ENCODE measurements around the gene NALF2.

Gene NALF2

GRCh38 chrX:69503782-69504625, at the start of gene NALF2:
Gene NALF2, plus strand, starts transcription at chrX:69504326. Its CDS starts 957 bp downstream, at chrX:69505283.
- no peak for DNase-seq (ENCODE audit: low read depth in 2 of 2)

GRCh38 chrX:69457756-69458155, 46.4 kb upstream of the NALF2 start:
- no peak for DNase-seq (ENCODE audit: low read depth in 2 of 2)

GRCh38 chrX:69466546-69466945, 37.6 kb upstream of the NALF2 start:
- DNase-seq (ENCODE audit: low read depth in 2 of 2): no peak

- DNase-seq (ENCODE audit: low read depth in 2 of 2): no peak
These were observed 34.2 kb upstream of the NALF2 start for GRCh38 chrX:69469975-69470374.

GRCh38 chrX:69489625-69490024, 14.5 kb upstream of the NALF2 start:
- no peak for DNase-seq (ENCODE audit: low read depth in 2 of 2)

GRCh38 chrX:69493193-69493592, 10.9 kb upstream of the NALF2 start:
- DNase-seq (ENCODE audit: low read depth in 2 of 2): no peak

- DNase-seq (ENCODE audit: low read depth in 2 of 2): no peak
These were observed 10.4 kb upstream of the NALF2 start for GRCh38 chrX:69493766-69494165.

- no peak for DNase-seq (ENCODE audit: low read depth in 2 of 2)
These were observed 7.9 kb upstream of the NALF2 start for GRCh38 chrX:69496183-69496582.

GRCh38 chrX:69501429-69501828, 2.7 kb upstream of the NALF2 start:
- DNase-seq (ENCODE audit: low read depth in 2 of 2): no peak

GRCh38 chrX:69503228-69503781, 821 bp upstream of the NALF2 start:
- no peak for DNase-seq (ENCODE audit: low read depth in 2 of 2)

GRCh38 chrX:69504626-69505612, 793 bp downstream of the NALF2 start:
- no peak for DNase-seq (ENCODE audit: low read depth in 2 of 2)

GRCh38 chrX:69505772-69506616, 1.9 kb downstream of the NALF2 start:
- no peak for DNase-seq (ENCODE audit: low read depth in 2 of 2)

GRCh38 chrX:69506617-69507499, 2.7 kb downstream of the NALF2 start:
- no peak for DNase-seq (ENCODE audit: low read depth in 2 of 2)

- DNase-seq (ENCODE audit: low read depth in 2 of 2): no peak
These were observed 3.3 kb downstream of the NALF2 start for GRCh38 chrX:69507500-69507789.

- no peak for DNase-seq (ENCODE audit: low read depth in 2 of 2)
These were observed 4.5 kb downstream of the NALF2 start for GRCh38 chrX:69508610-69509009.

- no peak for DNase-seq (ENCODE audit: low read depth in 2 of 2)
These were observed 6.1 kb downstream of the NALF2 start for GRCh38 chrX:69510137-69510715.

GRCh38 chrX:69510914-69511513, 6.9 kb downstream of the NALF2 start:
- no peak for DNase-seq (ENCODE audit: low read depth in 2 of 2)

- DNase-seq (ENCODE audit: low read depth in 2 of 2): no peak
These were observed 17.9 kb downstream of the NALF2 start for GRCh38 chrX:69522052-69522451.

GRCh38 chrX:69523314-69523713, 19.2 kb downstream of the NALF2 start:
- no peak for DNase-seq (ENCODE audit: low read depth in 2 of 2)
